DND-41 (cell line): ENCODE measurements around the gene SOX5.
A peak's percentile ranks its signal among the peaks of the same experiment; 100 is the strongest.

Experiments used
- ATAC-seq: fragments of 200-7000 bp; cut with Tn5 transposase; 3 replicates; pipeline ENCODE4 v1.9.1; 2021; ENCODE audit warnings: low read depth; ENCODE audit not compliant: insufficient read depth
- DNase-seq: peaks from one replicate; pipeline ENCODE4 v3.0.0-alpha.2; 2020
- H2AFZ ChIP-seq: 2 replicates; pipeline ENCODE4 v1.6.0; 2012; ENCODE audit warnings: low read depth, low read length
- H3K27ac ChIP-seq: 2 replicates; pipeline ENCODE4 v1.5.1; 2012; ENCODE audit warnings: low read length, inconsistent platforms
- H3K27me3 ChIP-seq: fragments of 200-600 bp; sonication (generic); 2 replicates; pipeline ENCODE4 v1.6.0; 2012; ENCODE audit warnings: low read length, mild to moderate bottlenecking, inconsistent platforms; ENCODE audit not compliant: insufficient read depth, poor library complexity
- H3K36me3 ChIP-seq: 2 replicates; pipeline ENCODE4 v1.5.1; 2012; ENCODE audit warnings: low read length, inconsistent platforms; ENCODE audit not compliant: insufficient read depth
- H3K4me1 ChIP-seq: 2 replicates; pipeline ENCODE4 v1.5.1; 2012; ENCODE audit warnings: mild to moderate bottlenecking, low read length; ENCODE audit not compliant: insufficient read depth
- H3K4me2 ChIP-seq: 2 replicates; pipeline ENCODE4 v1.6.0; 2012; ENCODE audit warnings: mild to moderate bottlenecking, moderate library complexity, low read length, inconsistent platforms; ENCODE audit not compliant: insufficient read depth
- H3K4me3 ChIP-seq, 2 experiments: fragments of 200-600 bp in 1 of 2; shearing (Covaris generic) in 1 of 2; 2 replicates each; pipeline ENCODE4 v1.5.1; 2012 to 2016; ENCODE audit warnings: inconsistent platforms in 2 of 2, low read length in 2 of 2, mild to moderate bottlenecking in 2 of 2, low read depth in 1 of 2, moderate library complexity in 1 of 2
- H3K79me2 ChIP-seq: 2 replicates; pipeline ENCODE4 v1.6.0; 2012; ENCODE audit warnings: low read length, inconsistent platforms; ENCODE audit not compliant: insufficient read depth
- H3K9ac ChIP-seq: 2 replicates; pipeline ENCODE4 v1.6.0; 2012; ENCODE audit warnings: low read depth, mild to moderate bottlenecking, inconsistent platforms, low read length, moderate library complexity
- H3K9me3 ChIP-seq: 2 replicates; pipeline ENCODE4 v1.5.1; 2012; ENCODE audit warnings: low read length, moderate library complexity, mild to moderate bottlenecking, inconsistent platforms; ENCODE audit not compliant: insufficient read depth, severe bottlenecking
- H4K20me1 ChIP-seq: 2 replicates; pipeline ENCODE4 v1.6.0; 2012; ENCODE audit warnings: low read length; ENCODE audit not compliant: insufficient read depth
- CTCF ChIP-seq: IDR thresholded peaks from 2 replicates; pipeline ENCODE4 v1.5.1; 2012; ENCODE audit warnings: borderline replicate concordance, low read length, moderate library complexity, mild to moderate bottlenecking; ENCODE audit not compliant: poor library complexity, severe bottlenecking; ENCODE audit errors: extremely low read depth
- EZH2 ChIP-seq: IDR thresholded peaks from 3 replicates; pipeline ENCODE4 v1.6.1; 2012; ENCODE audit warnings: borderline replicate concordance, low read depth, mild to moderate bottlenecking, moderate library complexity, low read length, inconsistent platforms; ENCODE audit not compliant: severe bottlenecking

SOX5 gene

GRCh38 chr12:23938422-23938821 lies 11.0 kb downstream of the SOX5 start:
- Histone ChIP-seq H3K4me1 (no peaks in the 10 kb centered on the region), H3K79me2 (no peaks in the 10 kb centered on the region), H2AFZ (no peak overlapping the region), H4K20me1 (no peaks in the 10 kb centered on the region), H3K4me3 (no peak overlapping the region), H3K9me3 (no peaks in the 10 kb centered on the region), H3K36me3 (no peaks in the 10 kb centered on the region), H3K4me2 (no peak overlapping the region), H3K27me3 (no peaks in the 10 kb centered on the region), H3K27ac (no peak overlapping the region), H3K9ac (no peak overlapping the region)
- no peak for ATAC-seq
- no peak for DNase-seq
- TF ChIP-seq EZH2 (no peak), CTCF (no peak)

GRCh38 chr12:23931176-23931575 lies 18.3 kb downstream of the SOX5 start:
- H3K4me1 ChIP-seq = no peaks in the 10 kb centered on the region
- no peaks in the 10 kb centered on the region for H3K79me2 ChIP-seq
- DNase-seq = no peak
- no peak overlapping the region for H3K27ac ChIP-seq
- H3K9ac ChIP-seq = no peak overlapping the region
- H2AFZ ChIP-seq = no peak overlapping the region
- H3K27me3 ChIP-seq = no peaks in the 10 kb centered on the region
- no peaks in the 10 kb centered on the region for H3K9me3 ChIP-seq
- H4K20me1 ChIP-seq = no peaks in the 10 kb centered on the region
- no peak for ATAC-seq
- no peak for TF ChIP-seq CTCF
- TF ChIP-seq EZH2 = no peak
- no peaks in the 10 kb centered on the region for H3K36me3 ChIP-seq
- no peak overlapping the region for H3K4me2 ChIP-seq
- H3K4me3 ChIP-seq = no peak overlapping the region

- no peak overlapping the region for H3K4me2 ChIP-seq
- no peaks in the 10 kb centered on the region for H3K4me1 ChIP-seq
- no peak overlapping the region for H3K27ac ChIP-seq
- H3K27me3 ChIP-seq = no peaks in the 10 kb centered on the region
- H3K4me3 ChIP-seq = no peak overlapping the region
- H3K9me3 ChIP-seq = no peaks in the 10 kb centered on the region
- ATAC-seq (no peak), DNase-seq (no peak)
- H3K36me3 ChIP-seq = no peaks in the 10 kb centered on the region
- H3K9ac ChIP-seq = no peak overlapping the region
- no peaks in the 10 kb centered on the region for H4K20me1 ChIP-seq
- H3K79me2 ChIP-seq = no peaks in the 10 kb centered on the region
- H2AFZ ChIP-seq = no peak overlapping the region
- TF ChIP-seq EZH2 = no peak
- no peak for TF ChIP-seq CTCF
These were observed 18.9 kb downstream of the SOX5 start for GRCh38 chr12:23930599-23930998.

GRCh38 chr12:23929906-23930305 lies 19.6 kb downstream of the SOX5 start:
- no peaks in the 10 kb centered on the region for H3K36me3 ChIP-seq
- H4K20me1 ChIP-seq = no peaks in the 10 kb centered on the region
- no peaks in the 10 kb centered on the region for H3K79me2 ChIP-seq

More at GRCh38 chr12:23929906-23930305, 19.6 kb downstream of the SOX5 start:
- H3K4me1 ChIP-seq = no peaks in the 10 kb centered on the region
- ATAC-seq (no peak), DNase-seq (no peak)
- 0 out of 2 replicates have a peak overlapping the region, but pooled peaks have one; percentile 11 for H2AFZ ChIP-seq
- no peaks in the 10 kb centered on the region for H3K9me3 ChIP-seq
- no peak overlapping the region for H3K4me3 ChIP-seq
- TF ChIP-seq CTCF = no peak
- no peak for TF ChIP-seq EZH2
- H3K27me3 ChIP-seq = no peaks in the 10 kb centered on the region
- H3K27ac ChIP-seq = no peak overlapping the region
- H3K9ac ChIP-seq = no peak overlapping the region
- no peak overlapping the region for H3K4me2 ChIP-seq
